T-helper 17 cell (primary cell): Measurements from ENCODE around the gene NRN1. TPM values are rescaled to one million over a fixed set of nuclear protein-coding genes. Genes with fewer than 3 reads are reported as not detected.
"Not testable (repeated sequence)": the region's sequence is repeated elsewhere in the genome, so short reads cannot be mapped to it uniquely, and the experiment has no call there.

Experiments used
- ATAC-seq: fragments of 150-1000 bp; cut with Tn5 transposase; 2 replicates; pipeline ENCODE4 v1.10.0; 2021; ENCODE audit warnings: mild to moderate bottlenecking, moderate library complexity
- DNase-seq, 3 donors: peaks; one replicate each; pipeline versions ENCODE4 v3.0.0 to v3.0.0-alpha.2; 2020 to 2021
- H3K9me3 ChIP-seq: one replicate; pipeline ENCODE4 v1.7.0; 2013; ENCODE audit warnings: low read length, mild to moderate bottlenecking; ENCODE audit not compliant: control insufficient read depth, poor library complexity, severe bottlenecking
- H3K27ac Mint-ChIP-seq: one replicate; pipeline ENCODE4 v1.8.0; 2022; ENCODE audit warnings: mild to moderate bottlenecking, moderate library complexity, mixed read lengths
- H3K27me3 Mint-ChIP-seq: one replicate; pipeline ENCODE4 v1.8.0; 2022; ENCODE audit warnings: mixed read lengths
- H3K36me3 Mint-ChIP-seq: one replicate; pipeline ENCODE4 v1.8.0; 2022; ENCODE audit warnings: low read depth, mixed read lengths
- H3K4me1 Mint-ChIP-seq: one replicate; pipeline ENCODE4 v1.8.0; 2022; ENCODE audit warnings: mild to moderate bottlenecking, mixed read lengths
- H3K4me3 Mint-ChIP-seq: one replicate; pipeline ENCODE4 v1.8.0; 2022; ENCODE audit warnings: mild to moderate bottlenecking, moderate library complexity, mixed read lengths
- total RNA-seq, 4 donors: library from RNA in 2 of 4; stranded (reverse) in 2 of 4; gene quantifications; one replicate each; pipeline ENCODE4 v1.2.3 and lab custom pipeline; 2022 to 2026

Gene NRN1
- total RNA-seq, 2 donors from 2014 or later: 0.31 TPM; not detected in 1

DNA sequence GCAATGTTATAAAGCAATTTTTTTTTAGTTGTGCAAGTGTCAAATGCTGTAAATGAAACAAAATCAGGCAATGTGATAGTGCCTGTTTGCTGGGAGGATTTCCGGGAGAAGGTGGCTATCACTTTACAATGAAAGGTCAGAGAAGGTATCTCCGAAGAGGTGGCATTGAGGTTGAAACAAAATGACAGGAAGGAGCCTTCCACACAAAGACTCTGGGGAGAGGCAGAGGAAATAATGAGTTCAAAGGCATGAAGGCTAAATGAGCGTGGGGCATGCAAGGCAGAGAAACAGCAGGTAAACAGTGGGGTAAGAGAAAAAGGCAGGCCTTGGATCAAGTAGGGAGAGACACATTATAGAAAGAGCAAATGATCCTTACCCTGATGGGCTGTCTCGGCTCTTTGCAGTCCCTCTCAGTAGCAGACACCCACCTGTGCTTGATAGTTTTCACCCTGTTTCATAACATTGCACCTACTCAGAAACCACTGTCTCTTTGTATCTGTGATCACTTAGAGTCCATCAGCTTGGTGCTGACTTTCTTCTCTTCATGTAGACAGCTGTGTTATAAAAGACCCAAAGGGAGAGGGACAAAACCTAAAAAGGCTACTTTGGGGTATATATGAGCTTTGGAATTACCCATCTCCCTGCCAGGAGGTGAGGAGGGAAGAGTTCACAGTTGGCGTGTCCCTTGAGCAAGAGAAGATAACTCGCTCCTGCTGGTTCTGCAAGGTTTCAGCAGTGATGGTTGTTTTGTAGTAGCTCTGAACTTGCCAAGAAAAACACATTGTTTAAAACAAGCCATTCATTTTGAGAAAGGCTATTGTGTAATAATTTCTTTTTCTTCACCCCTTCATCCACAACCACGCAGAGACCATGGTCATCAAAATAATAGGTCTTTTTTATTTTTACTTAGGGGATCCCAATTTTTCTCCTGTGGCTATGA, 22.3 kb downstream of the NRN1 start:
- Mint-ChIP-seq H3K27ac (peak overlapping the region; percentile 84), H3K4me1 (peaks cover 15% of the 10 kb centered on the region), H3K4me3 (peak overlapping the region; percentile 52), H3K27me3 (peaks cover 31% of the 10 kb centered on the region), H3K36me3 (peaks cover 3% of the 10 kb centered on the region)
- DNase-seq (no peak), ATAC-seq (no peak)
- H3K9me3 ChIP-seq: peaks cover 2% of the 10 kb centered on the region

DNA sequence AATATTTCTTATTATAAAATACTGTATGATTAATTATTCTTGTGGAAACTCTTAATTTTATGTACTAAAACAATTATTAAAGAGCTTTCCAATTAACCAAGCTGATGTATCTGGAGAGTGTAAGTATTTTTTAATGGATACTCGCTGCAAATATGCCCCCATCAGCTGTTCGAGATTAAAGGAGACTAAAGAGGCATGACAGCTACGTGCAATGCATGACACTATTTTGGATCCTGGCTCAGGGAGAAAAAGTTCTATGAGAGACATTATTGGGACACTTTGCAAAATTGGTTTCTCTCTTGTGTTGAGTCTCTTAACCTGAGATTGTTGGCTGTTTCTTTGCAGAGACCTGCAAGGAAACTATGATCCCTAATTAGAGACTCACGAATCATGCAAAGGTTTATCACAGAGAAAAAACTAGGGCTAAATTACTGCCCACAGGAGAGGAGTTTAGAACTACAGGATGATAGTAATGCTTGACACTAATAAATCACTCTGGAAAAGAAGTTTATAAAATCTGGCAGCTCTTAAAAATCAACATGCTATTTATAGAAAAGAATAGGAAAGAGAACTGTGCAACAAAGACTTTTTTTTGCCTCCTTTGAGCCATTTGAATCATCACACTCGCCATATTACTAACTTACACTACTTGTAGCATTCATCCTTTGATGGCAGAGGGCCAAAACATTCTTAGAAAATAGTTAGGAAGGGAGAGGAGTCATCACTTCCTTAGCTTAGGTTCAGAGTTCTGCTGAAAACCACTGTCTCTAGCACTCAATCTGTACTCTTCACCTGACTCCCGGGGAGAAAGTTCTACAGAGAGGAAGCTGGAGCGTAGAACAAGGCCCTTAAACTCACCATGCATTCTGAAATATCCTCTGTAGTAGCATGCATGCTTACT, 25.3 kb downstream of the NRN1 start:
- Mint-ChIP-seq H3K4me3 (no peak overlapping the region), H3K36me3 (no peaks in the 10 kb centered on the region), H3K4me1 (peaks cover 12% of the 10 kb centered on the region), H3K27me3 (peaks cover 6% of the 10 kb centered on the region), H3K27ac (no peak overlapping the region)
- DNase-seq: no peak
- no peak for ATAC-seq
- H3K9me3 ChIP-seq: no peaks in the 10 kb centered on the region

DNA sequence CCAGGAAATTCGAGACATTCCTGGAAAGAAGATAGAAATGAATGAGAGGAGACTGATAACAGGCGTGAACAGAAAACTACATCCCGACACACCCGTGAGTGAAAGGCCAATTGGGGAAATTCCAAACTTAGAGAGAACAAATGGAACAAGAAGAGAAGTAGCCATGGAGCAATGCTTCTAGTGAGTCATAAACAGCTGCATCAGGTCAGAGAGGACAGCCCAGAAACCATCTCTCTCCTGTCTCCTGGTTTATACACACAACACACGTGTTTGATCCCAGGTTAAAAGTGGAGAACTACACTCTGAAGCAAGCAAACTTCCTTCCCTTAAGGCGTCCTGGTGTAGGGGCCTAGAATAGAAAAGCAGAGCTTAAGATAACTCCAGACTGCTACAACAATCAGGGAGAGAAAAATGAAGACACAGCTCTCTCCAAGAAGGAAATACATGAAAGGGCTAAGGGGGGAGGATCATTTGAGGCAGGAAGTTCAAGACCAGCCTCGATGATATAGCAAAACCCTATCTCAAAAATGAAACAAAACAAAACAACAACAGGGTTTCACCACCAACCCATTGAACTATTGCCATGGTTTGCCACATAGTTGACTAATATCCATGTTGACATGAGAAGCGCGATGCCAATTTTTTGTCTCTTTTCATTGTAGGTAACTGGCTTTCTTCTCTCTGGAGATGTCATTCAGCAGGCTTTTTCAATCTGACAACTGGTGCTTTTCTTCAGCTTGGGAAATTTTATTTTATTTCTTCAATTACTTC, 26.9 kb downstream of the NRN1 start:
- DNase-seq (no peak), ATAC-seq (no peak)
- H3K27me3 Mint-ChIP-seq: peaks cover 12% of the 10 kb centered on the region
- H3K4me1 Mint-ChIP-seq: peaks cover 12% of the 10 kb centered on the region
- H3K36me3 Mint-ChIP-seq: no peaks in the 10 kb centered on the region
- H3K4me3 Mint-ChIP-seq: no peak overlapping the region
- H3K9me3 ChIP-seq: no peaks in the 10 kb centered on the region
- H3K27ac Mint-ChIP-seq: no peak overlapping the region

DNA sequence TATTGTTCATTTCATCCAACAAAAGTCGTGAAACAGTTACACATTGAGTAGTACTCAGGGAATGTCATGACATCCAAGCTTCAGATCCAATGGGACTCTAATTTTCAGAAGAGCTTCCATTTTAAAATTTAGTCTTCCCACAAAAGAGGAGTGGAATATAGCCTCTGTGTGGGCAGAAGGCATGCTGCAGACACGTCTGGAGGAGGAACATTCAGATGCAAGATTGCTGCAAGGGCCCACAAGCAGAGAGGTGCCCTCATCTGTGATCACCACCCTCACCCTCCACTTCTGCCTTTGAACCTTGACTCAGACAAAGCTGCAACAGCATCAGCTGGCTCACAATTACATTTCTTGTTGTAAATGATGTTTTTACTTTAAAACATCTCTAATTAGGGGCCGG, 29.9 kb downstream of the NRN1 start:
- Mint-ChIP-seq H3K36me3 (peaks cover 4% of the 10 kb centered on the region), H3K27ac (no peak overlapping the region), H3K4me3 (no peak overlapping the region), H3K4me1 (peaks cover 7% of the 10 kb centered on the region), H3K27me3 (peaks cover 12% of the 10 kb centered on the region)
- no peak for ATAC-seq
- H3K9me3 ChIP-seq: no peaks in the 10 kb centered on the region
- no peak for DNase-seq

DNA sequence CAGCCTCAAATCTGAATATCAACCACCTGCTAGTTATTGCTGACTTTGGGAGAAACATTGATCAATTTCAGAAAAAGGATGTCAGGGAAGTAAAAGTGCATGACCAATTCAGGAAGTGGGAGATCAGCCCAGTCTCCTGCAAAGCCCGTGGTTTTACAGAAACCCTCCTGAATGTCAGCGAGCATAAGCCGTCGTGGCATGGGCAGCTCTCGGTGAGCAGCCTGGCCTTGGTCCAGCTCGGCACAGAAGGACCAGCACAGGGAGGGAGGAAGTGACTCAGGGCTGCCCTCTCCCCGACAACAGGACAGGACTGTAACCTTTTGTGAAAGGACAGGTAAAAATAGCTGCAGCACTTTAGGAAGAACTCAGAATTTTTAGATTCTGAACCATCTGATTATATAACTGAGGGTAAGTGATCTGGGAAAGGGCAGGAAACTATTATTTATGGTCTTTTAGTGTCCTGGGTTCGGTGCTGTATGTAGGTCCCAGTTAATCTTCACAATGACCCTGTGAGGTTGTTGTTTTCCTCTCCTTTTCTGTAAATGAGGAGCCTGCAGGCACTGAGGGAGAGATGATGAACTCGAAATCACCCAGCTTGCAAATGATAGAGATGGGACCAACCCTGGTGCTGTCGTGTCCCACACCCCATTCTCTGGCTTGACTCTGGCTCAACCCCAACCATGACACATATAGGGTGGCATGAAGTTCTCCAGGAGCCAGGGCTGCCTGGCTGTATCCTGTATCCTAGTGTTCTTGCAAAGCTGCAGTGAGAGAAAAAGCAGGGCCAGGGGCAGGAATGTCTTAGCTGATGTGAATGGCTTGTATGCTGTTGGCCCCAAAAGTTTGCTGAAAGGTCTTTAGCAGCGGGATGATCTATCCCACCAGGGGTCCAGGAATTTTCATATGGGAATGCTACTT, 37.6 kb downstream of the NRN1 start:
- H3K4me1 Mint-ChIP-seq: peaks cover 8% of the 10 kb centered on the region
- H3K36me3 Mint-ChIP-seq: peaks cover 10% of the 10 kb centered on the region
- no peak for DNase-seq
- no peak for ATAC-seq
- no peaks in the 10 kb centered on the region for H3K9me3 ChIP-seq
- H3K4me3 Mint-ChIP-seq: no peak overlapping the region
- peaks cover 32% of the 10 kb centered on the region for H3K27me3 Mint-ChIP-seq
- H3K27ac Mint-ChIP-seq: no peak overlapping the region

DNA sequence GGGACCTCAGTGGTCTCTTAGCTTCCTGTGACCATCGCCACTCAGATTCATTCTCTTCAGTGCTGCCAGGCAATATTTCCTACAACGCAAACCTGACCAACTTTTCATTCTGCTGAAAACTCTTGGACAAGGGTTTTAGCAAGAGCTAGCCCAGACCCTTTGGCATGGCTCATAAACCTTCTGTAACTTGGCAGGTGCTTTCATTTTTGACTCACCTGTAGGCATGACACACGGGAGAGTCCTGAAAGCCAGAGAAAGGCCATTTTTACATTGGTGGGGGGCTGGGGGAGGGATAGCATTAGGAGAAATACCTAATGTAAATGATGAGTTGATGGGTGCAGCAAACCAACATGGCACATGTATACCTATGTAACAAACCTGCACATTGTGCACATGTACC, 38.7 kb downstream of the NRN1 start:
- ATAC-seq, H3K27ac Mint-ChIP-seq, H3K4me1 Mint-ChIP-seq, H3K9me3 ChIP-seq, DNase-seq, H3K4me3 Mint-ChIP-seq, H3K36me3 Mint-ChIP-seq: not testable (repeated sequence)
- peaks cover 32% of the 10 kb centered on the region for H3K27me3 Mint-ChIP-seq

DNA sequence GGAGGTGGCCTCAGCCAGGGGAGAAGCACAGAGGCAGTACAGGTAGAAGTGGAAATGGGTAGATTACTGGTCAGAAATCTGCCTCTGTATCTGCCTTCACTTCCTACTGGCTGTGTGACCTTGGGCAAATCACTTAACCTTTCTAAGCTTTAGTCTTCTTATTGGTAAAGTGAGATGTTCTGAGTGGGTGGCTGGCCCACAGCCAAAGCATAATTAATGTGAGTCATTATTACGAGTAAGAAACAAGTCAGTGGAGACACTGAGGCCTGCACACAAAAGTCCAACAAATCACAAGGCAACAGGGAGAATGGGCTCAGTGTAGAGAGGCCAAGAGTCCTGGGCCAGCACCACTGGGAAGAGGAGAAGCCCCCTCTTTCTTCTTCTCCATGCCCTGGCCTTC, 39.1 kb downstream of the NRN1 start:
- H3K27ac Mint-ChIP-seq: no peak overlapping the region
- H3K36me3 Mint-ChIP-seq: peaks cover 8% of the 10 kb centered on the region
- ATAC-seq (no peak), DNase-seq (no peak)
- H3K27me3 Mint-ChIP-seq: peaks cover 30% of the 10 kb centered on the region
- peaks cover 5% of the 10 kb centered on the region for H3K4me1 Mint-ChIP-seq
- no peak overlapping the region for H3K4me3 Mint-ChIP-seq
- no peaks in the 10 kb centered on the region for H3K9me3 ChIP-seq

DNA sequence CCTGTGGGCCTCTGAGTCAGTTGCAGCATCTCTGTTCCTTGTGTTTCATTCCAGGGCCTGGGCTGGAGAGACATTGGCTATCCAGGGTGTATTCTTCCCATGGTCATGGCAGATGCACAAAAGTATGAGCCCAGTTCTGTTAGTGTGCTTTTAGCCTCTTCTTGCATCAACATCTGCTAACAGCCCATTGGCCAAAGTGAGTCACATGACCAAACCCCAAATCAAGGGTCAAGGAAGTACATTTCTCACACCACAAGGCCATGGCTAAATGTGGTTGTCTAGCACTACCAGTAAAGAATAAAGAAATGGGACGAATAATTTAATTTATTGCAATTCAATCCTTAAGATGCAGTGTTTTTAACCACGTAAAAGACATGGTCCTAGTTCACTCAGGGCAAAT, 43.9 kb downstream of the NRN1 start:
- Mint-ChIP-seq H3K4me1 (no peaks in the 10 kb centered on the region), H3K36me3 (peaks cover 2% of the 10 kb centered on the region), H3K27ac (no peak overlapping the region), H3K4me3 (no peak overlapping the region), H3K27me3 (peaks cover 13% of the 10 kb centered on the region)
- DNase-seq (no peak), ATAC-seq (no peak)
- no peaks in the 10 kb centered on the region for H3K9me3 ChIP-seq

DNA sequence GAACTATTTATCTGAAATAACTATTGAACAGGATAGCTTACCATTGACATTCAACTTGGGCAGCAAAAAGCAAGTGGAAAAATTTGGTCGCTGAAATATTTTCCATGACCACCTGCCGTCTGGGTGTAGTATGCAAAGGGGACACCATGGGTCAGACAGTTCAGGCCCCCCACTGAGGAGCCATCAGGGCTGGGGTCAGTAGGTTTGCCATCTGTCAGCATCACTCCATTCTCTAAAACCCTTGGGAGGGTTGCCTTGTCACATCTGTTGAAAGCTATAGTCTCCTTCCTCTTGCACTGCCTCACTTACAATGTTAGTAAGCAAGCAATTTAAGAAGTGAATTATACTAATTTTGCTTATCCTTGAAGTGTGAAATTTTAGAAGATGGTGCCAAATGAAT, 44.9 kb downstream of the NRN1 start:
- Mint-ChIP-seq H3K27ac (no peak overlapping the region), H3K4me3 (no peak overlapping the region), H3K27me3 (peaks cover 22% of the 10 kb centered on the region), H3K4me1 (no peaks in the 10 kb centered on the region), H3K36me3 (peaks cover 2% of the 10 kb centered on the region)
- no peaks in the 10 kb centered on the region for H3K9me3 ChIP-seq
- ATAC-seq (no peak), DNase-seq (no peak)

DNA sequence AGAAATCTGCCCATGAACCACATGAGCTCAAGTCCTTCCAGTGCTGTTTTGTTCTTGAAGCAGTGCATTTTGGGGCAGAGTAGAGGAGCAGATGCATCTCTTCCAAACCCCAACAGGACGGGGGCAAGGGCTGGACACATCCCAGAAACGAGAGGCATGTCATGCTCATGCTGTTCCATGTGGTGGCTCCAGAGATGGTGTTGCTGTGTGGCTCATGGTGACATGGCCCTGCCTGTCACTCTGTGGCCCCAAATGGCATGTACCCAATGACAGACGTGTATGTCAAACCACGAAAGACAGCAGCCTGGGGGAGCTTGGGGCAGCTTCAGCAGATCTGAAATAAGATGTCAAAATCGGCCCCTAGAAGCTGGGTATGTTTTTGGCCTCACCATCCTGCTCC, 46.3 kb downstream of the NRN1 start:
- H3K4me3 Mint-ChIP-seq: no peak overlapping the region
- peaks cover 29% of the 10 kb centered on the region for H3K27me3 Mint-ChIP-seq
- no peak overlapping the region for H3K27ac Mint-ChIP-seq
- no peaks in the 10 kb centered on the region for H3K9me3 ChIP-seq
- no peak for DNase-seq
- H3K4me1 Mint-ChIP-seq: no peaks in the 10 kb centered on the region
- peaks cover 2% of the 10 kb centered on the region for H3K36me3 Mint-ChIP-seq
- ATAC-seq: no peak

DNA sequence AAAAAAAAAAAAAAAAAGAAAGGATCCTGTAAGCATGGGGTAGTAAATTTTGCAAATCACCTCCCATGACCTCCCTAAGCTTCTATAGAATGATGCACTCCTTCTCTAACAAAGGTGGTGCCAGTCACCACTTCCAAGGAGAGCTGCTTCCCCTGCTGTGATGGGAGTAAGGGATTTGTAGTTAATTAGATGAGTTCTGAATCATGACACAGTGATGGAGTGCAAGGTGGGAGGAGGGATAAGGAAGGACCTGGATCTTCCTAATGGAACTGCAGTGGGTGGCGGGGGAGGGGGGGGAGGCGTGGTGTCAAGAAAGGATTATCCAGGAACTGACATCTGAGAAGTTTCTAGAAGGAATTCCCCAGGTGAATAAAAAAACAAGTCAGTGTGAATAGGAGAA, 47.8 kb downstream of the NRN1 start:
- no peak for ATAC-seq
- DNase-seq: no peak

DNA sequence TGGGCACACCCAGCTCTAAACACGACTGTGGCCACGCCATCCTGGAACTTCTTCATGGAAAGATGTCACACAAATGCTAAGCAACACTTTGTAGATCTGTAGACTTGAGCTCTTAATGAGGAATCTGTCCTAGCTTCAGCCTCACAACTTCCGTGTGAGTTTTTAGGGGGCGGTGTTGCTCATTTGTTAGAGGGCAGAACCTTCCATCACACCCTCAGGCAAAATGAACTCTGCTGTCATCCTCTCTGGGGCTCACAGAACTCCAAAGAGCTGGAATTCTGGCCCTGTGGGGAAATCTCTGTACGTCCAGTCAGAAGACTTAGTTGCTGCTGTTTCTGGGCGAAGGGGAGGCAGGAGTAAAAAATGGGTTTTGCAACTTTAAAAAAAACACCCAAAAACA, 49.8 kb downstream of the NRN1 start:
- Mint-ChIP-seq H3K36me3 (peaks cover 2% of the 10 kb centered on the region), H3K27me3 (peaks cover 34% of the 10 kb centered on the region), H3K4me1 (no peaks in the 10 kb centered on the region), H3K4me3 (no peak overlapping the region), H3K27ac (no peak overlapping the region)
- H3K9me3 ChIP-seq: no peaks in the 10 kb centered on the region
- DNase-seq (no peak), ATAC-seq (no peak)

More for the DNA sequence above, 47.8 kb downstream of the NRN1 start:
- Mint-ChIP-seq H3K27me3 (peaks cover 33% of the 10 kb centered on the region), H3K36me3 (peaks cover 2% of the 10 kb centered on the region), H3K4me3 (no peak overlapping the region), H3K4me1 (no peaks in the 10 kb centered on the region), H3K27ac (no peak overlapping the region)
- no peaks in the 10 kb centered on the region for H3K9me3 ChIP-seq
